Fibroblast of mammary gland (primary cell): ENCODE results near the gene TSPAN9.

Experiments used
- DNase-seq: peaks from one replicate; pipeline ENCODE4 v3.0.0-alpha.2; 2010; ENCODE audit warnings: low read depth
- H3K4me3 ChIP-seq: 2 replicates; pipeline ENCODE4 v1.5.1; 2011; ENCODE audit warnings: low read depth, mild to moderate bottlenecking, low read length, moderate library complexity; ENCODE audit not compliant: control insufficient read depth
- TF ChIP-seq, protein P1 (sequence below): conservative IDR thresholded peaks from 2 replicates; pipeline ENCODE4 v1.5.1; 2011; ENCODE audit warnings: low read depth, low read length, inconsistent platforms; ENCODE audit not compliant: control insufficient read depth, insufficient read depth

Gene TSPAN9

DNA sequence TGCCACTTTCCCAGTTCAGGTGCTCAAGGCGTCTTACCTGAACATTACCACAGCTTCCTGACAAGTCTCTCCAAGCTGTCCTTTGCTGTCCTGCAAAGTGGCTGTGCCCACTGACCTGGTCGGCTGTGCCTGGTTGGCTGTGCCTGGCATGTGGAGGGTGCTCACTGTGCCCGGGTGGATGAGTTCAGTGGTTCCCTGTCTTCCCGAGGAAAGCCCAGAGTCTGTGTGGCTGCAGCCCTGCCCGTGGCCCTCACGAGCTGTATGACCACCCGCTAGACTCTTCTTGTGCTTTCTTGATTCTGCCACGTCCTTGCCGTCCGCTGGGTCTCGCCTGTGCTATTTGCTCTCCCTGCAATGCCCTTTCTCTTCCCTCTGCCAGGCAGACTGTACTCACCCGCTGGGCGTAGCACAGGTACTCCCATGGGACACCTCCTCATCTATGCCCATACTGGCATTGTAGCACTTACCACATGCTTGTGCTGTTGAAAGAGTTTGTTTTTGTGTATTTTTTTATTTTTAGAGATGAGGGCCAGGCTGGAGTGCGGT is 95.9 kb downstream of the TSPAN9 start:
- TF ChIP-seq, protein P1, sequence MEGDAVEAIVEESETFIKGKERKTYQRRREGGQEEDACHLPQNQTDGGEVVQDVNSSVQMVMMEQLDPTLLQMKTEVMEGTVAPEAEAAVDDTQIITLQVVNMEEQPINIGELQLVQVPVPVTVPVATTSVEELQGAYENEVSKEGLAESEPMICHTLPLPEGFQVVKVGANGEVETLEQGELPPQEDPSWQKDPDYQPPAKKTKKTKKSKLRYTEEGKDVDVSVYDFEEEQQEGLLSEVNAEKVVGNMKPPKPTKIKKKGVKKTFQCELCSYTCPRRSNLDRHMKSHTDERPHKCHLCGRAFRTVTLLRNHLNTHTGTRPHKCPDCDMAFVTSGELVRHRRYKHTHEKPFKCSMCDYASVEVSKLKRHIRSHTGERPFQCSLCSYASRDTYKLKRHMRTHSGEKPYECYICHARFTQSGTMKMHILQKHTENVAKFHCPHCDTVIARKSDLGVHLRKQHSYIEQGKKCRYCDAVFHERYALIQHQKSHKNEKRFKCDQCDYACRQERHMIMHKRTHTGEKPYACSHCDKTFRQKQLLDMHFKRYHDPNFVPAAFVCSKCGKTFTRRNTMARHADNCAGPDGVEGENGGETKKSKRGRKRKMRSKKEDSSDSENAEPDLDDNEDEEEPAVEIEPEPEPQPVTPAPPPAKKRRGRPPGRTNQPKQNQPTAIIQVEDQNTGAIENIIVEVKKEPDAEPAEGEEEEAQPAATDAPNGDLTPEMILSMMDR: no peak
- DNase-seq: no peak

DNA sequence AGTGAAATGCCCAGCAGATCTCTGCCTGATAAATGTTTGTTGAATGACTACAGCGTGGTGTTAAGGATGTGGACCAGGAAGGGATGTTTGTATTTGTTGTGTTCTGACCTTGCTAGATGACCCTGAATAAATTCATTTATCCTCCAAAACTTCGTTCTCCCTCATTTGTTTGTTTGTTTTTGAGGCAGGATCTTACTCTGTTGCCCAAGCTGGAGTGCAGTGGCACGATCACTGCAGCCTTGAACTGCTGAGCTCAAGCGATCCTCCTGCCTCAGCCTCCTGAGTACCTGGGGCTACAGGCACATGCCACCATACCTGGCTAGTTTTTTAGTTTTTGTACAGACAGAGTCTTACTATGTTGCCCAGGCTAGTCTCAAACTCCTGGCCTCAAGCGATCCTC is 96.7 kb downstream of the TSPAN9 start:
- TF ChIP-seq, protein P1: no peak
- DNase-seq: no peak
- H3K4me3 ChIP-seq: no peak overlapping the region

More for the DNA sequence above, 95.9 kb downstream of the TSPAN9 start:
- no peak overlapping the region for H3K4me3 ChIP-seq

DNA sequence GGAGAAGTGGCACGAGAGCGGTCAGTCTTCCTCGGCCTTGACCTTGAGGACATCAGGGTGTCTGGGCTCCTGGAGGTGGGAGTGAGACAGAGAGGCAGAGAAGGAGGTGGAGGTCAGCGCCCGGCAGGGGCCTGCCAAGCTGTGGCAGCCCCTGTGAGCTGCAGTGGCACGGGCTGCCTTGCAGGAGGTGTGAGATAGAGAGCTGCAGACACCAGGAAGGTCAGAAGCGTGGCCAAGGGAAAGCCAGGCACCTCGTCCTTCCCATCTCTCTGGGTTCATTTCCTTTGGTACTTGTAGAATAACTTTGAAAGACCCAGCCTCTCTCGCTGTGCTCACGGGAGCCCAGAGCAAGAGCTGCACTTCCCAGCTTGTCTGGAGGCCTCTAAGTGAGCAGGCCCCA is 98.1 kb downstream of the TSPAN9 start:
- no peak overlapping the region for H3K4me3 ChIP-seq
- TF ChIP-seq, protein P1: no peak
- no peak for DNase-seq

GRCh38 chr12:3176754-3177153 is 99.6 kb downstream of the TSPAN9 start:
- no peak overlapping the region for H3K4me3 ChIP-seq
- DNase-seq: no peak
- TF ChIP-seq, protein P1: no peak

GRCh38 chr12:3177778-3178425 is 100.7 kb downstream of the TSPAN9 start:
- H3K4me3 ChIP-seq: no peak overlapping the region
- DNase-seq: no peak
- TF ChIP-seq, protein P1: no peak

GRCh38 chr12:3178671-3179313 is 101.6 kb downstream of the TSPAN9 start:
- no peak overlapping the region for H3K4me3 ChIP-seq
- TF ChIP-seq, protein P1: no peak
- no peak for DNase-seq
